NCI-H1105 treated with DMSO at 0.1 percent for 48 hours (cell line): ENCODE results near the gene BRD8.
"Not testable (repeated sequence)": the region's sequence is repeated elsewhere in the genome, so short reads cannot be mapped to it uniquely, and the experiment has no call there.

ENCODE experiments used
- DNase-seq: peaks from one replicate; lab custom pipeline; 2025; lab: John Stamatoyannopoulos, UW

The BRD8 gene

GRCh38 chr5:138157626-138158025 is 20.8 kb downstream of the BRD8 start:
- no peak for DNase-seq

GRCh38 chr5:138155977-138156376 is 22.5 kb downstream of the BRD8 start:
- not testable (repeated sequence) for DNase-seq

- no peak for DNase-seq
Measured at GRCh38 chr5:138149530-138149929, 28.9 kb downstream of the BRD8 start.

- DNase-seq: no peak
Measured at GRCh38 chr5:138148811-138149210, 29.6 kb downstream of the BRD8 start.

- DNase-seq: not testable (repeated sequence)
Measured at GRCh38 chr5:138143578-138143977, 34.9 kb downstream of the BRD8 start.

- DNase-seq: no peak
Measured at GRCh38 chr5:138141734-138142133, 36.7 kb downstream of the BRD8 start.

GRCh38 chr5:138140268-138140667 is 38.2 kb downstream of the BRD8 start:
- no peak for DNase-seq

- no peak for DNase-seq
Measured at GRCh38 chr5:138139781-138140090, 38.7 kb downstream of the BRD8 start.

- DNase-seq: peak; percentile 71
Measured at GRCh38 chr5:138138949-138139780, 39.3 kb downstream of the BRD8 start, which contains the start of gene NME5. NME5 (minus strand) TSS chr5:138139428; CDS start chr5:138138780, 648 bp downstream.

- no peak for DNase-seq
Measured at GRCh38 chr5:138132543-138132942, 45.9 kb downstream of the BRD8 start.

GRCh38 chr5:138129347-138129746 is 49.1 kb downstream of the BRD8 start:
- no peak for DNase-seq

- no peak for DNase-seq
Measured at GRCh38 chr5:138128334-138128733, 50.1 kb downstream of the BRD8 start.

GRCh38 chr5:138115254-138115653 is 63.2 kb downstream of the BRD8 start:
- DNase-seq: no peak

GRCh38 chr5:138111937-138112336 is 66.5 kb downstream of the BRD8 start:
- DNase-seq: no peak

- DNase-seq: no peak
Measured at GRCh38 chr5:138111181-138111580, 67.2 kb downstream of the BRD8 start.

- DNase-seq: peak; percentile 2
Measured at GRCh38 chr5:138110266-138110963, 68.0 kb downstream of the BRD8 start.

- no peak for DNase-seq
Measured at GRCh38 chr5:138109463-138110265, 68.8 kb downstream of the BRD8 start.

GRCh38 chr5:138107213-138107612 is 71.2 kb downstream of the BRD8 start:
- DNase-seq: no peak

GRCh38 chr5:138105709-138106108 is 72.7 kb downstream of the BRD8 start:
- DNase-seq: no peak

- no peak for DNase-seq
Measured at GRCh38 chr5:138103319-138103637, 75.2 kb downstream of the BRD8 start.

- no peak for DNase-seq
Measured at GRCh38 chr5:138102454-138103318, 75.7 kb downstream of the BRD8 start.
